K562 (cell line): ENCODE measurements around the gene DUS1L. TPM values are rescaled to one million over a fixed set of nuclear protein-coding genes. Genes with fewer than 3 reads are reported as not detected.

Experiments
- ATF7 ChIP-seq: fragments of 450-650 bp; IDR thresholded peaks from 2 replicates; pipeline ENCODE4 v1.7.1; 2014; ENCODE audit warnings: mild to moderate bottlenecking, moderate library complexity
- CREBBP ChIP-seq: IDR thresholded peaks from one replicate; pipeline ENCODE4 v1.6.1; 2012; ENCODE audit warnings: low read depth, mild to moderate bottlenecking, control low read depth, inconsistent platforms, low read length
- DPF2 ChIP-seq: fragments of 450-650 bp; IDR thresholded peaks from 2 replicates; pipeline ENCODE4 v1.6.1; 2016
- ELF2 ChIP-seq: fragments of 250-450 bp; sonication (Bioruptor Pico); IDR thresholded peaks from 2 replicates; pipeline ENCODE4 v1.5.0; 2021; ENCODE audit warnings: mild to moderate bottlenecking
- ETV1 ChIP-seq: fragments of 450-650 bp; conservative IDR thresholded peaks from 2 replicates; pipeline ENCODE4 v1.6.1; 2016; ENCODE audit warnings: missing genetic modification characterization, control low read depth, low read depth, missing compliant biosample characterization
- MAFK ChIP-seq: IDR thresholded peaks from 2 replicates; pipeline ENCODE4 v1.6.1; 2011; ENCODE audit warnings: low read length, improper control_type of control experiment
- MECOM ChIP-seq: fragments of 250-450 bp; sonication (Bioruptor Pico); IDR thresholded peaks from 2 replicates; pipeline ENCODE4 v1.8.0; 2022; ENCODE audit warnings: inconsistent platforms
- NR4A1 ChIP-seq, 2 experiments: fragments of 250-450 bp in 1 of 2; fragments of 450-650 bp in 1 of 2; sonication (Bioruptor Pico) in 1 of 2; IDR thresholded peaks; 2 replicates each; pipeline versions ENCODE4 v1.4.0 to v1.6.1; 2016 to 2020; ENCODE audit warnings: mild to moderate bottlenecking in 2 of 2, missing compliant biosample characterization in 1 of 2, missing genetic modification characterization in 1 of 2, moderate library complexity in 1 of 2
- PCBP2 ChIP-seq: fragments of 200-400 bp; formaldehyde crosslinking; IDR thresholded peaks from 2 replicates; pipeline ENCODE4 v1.6.1; 2018; ENCODE audit warnings: low read length, low read depth, mild to moderate bottlenecking, moderate library complexity; ENCODE audit not compliant: poor library complexity, severe bottlenecking
- YY1 ChIP-seq, 3 experiments: IDR thresholded peaks; 2 replicates each; pipeline ENCODE4 v1.6.1; 2011; ENCODE audit warnings: low read length in 2 of 3, mild to moderate bottlenecking in 2 of 3, moderate library complexity in 2 of 3, borderline replicate concordance in 1 of 3, control low read depth in 1 of 3, low read depth in 1 of 3; ENCODE audit not compliant: insufficient read depth in 3 of 3, insufficient replicate concordance in 2 of 3, control insufficient read depth in 1 of 3, insufficient read length in 1 of 3; ENCODE audit errors: extremely low read depth in 1 of 3
- ZBTB1 ChIP-seq: sonication (generic); formaldehyde crosslinking; IDR thresholded peaks from 2 replicates; pipeline ENCODE4 v1.8.1; 2023; ENCODE audit warnings: missing genetic modification reagents, low read depth, mild to moderate bottlenecking, borderline replicate concordance
- ZFP1 ChIP-seq: fragments of 450-650 bp; formaldehyde crosslinking; IDR thresholded peaks from 2 replicates; pipeline ENCODE4 v1.4.0; 2020; ENCODE audit warnings: mild to moderate bottlenecking, mixed read lengths
- polyA plus RNA-seq, 8 experiments: library from polyadenylated mRNA; depleted of rRNA in 4 of 8; stranded (reverse) in 5 of 8; unstranded in 3 of 8; fragments of >200 nt; fragmentation: Nextera tagmentation in 2 of 8; fragmentation: Illumina TruSeq in 1 of 8; extraction: Ambion mirVana in 2 of 8; extraction: Trizol in 1 of 8; gene quantifications; 2 replicates each; pipeline versions ENCODE4 v1.2.1 to v1.2.3, GENCODE V29; 2011 to 2014; ENCODE audit warnings: inconsistent platforms in 1 of 8, missing spikeins in 1 of 8
- total RNA-seq, 7 experiments: library from RNA; depleted of rRNA in 6 of 7; stranded (reverse); fragments of >200 nt in 6 of 7; fragmentation: Illumina TruSeq in 2 of 7; extraction: Trizol in 2 of 7; gene quantifications; 2 replicates each; pipeline versions ENCODE4 v1.2.1 to v1.2.3, GENCODE V29; 2011 to 2021; ENCODE audit warnings: low replicate concordance in 1 of 7
- TF ChIP-seq, protein P1 (sequence below): sonication (generic); formaldehyde crosslinking; IDR thresholded peaks from 2 replicates; pipeline ENCODE4 v1.8.0; 2022; ENCODE audit warnings: mild to moderate bottlenecking, low read depth, missing genetic modification reagents
- TF ChIP-seq, protein P2 (sequence below): fragments of 450-650 bp; IDR thresholded peaks from 2 replicates; pipeline ENCODE4 v1.6.1; 2016; ENCODE audit warnings: borderline replicate concordance
- TF ChIP-seq, protein P3 (sequence below): sonication (generic); formaldehyde crosslinking; IDR thresholded peaks from 2 replicates; pipeline ENCODE4 v1.8.1; 2023; ENCODE audit warnings: missing genetic modification reagents, mild to moderate bottlenecking, borderline replicate concordance
- TF ChIP-seq, protein P4 (sequence below): sonication (generic); formaldehyde crosslinking; IDR thresholded peaks from 2 replicates; pipeline ENCODE4 v1.8.1; 2023; ENCODE audit warnings: mild to moderate bottlenecking, missing genetic modification reagents

Gene DUS1L
- total and polyA plus RNA-seq, 9 of the 15 experiments (the other 6 are each of a cell fraction or from before 2014, with no cell fraction given), result 7.8 to 210 (median 83.9) TPM

DNA sequence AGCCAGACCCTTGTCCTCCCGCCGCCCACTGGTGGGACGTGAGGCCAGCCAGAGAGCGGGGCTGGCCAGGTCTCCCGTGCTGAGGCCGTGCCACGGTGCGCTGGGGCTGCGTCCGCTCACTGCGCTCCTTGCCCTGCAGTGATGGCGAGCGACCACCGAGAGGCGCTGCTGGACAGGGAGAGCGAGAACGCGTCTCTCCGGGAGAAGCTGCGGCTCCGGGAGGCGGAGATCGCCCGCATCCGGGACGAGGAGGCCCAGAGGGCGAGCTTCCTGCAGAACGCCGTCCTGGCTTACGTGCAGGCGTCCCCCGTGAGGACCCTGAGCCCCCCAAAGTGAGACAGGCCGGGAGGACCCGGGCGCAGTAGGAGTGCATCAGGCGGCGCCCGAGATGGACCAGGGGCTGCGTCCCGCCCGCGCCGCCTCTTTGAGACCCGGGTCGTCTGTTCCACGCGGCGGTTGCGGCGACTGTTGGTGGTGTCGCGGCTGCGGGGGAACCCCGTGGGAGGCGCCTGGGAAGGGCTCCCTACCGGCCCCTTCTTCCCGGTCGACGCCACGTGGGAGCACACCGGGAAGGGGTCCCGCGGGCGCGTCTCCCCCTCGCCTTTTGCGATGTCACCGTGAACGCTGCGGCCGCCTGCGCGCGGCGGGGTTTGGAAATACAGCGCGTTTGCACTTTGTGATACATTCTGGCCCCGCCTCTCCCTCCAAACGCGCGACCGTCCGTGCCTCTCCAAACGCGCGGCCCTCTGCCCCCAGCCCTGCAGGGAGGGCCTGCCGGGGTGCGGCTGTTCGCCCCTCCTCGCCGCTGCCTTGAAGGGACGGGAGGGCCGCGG lies 34.9 kb downstream of the DUS1L start (continued):
- TF ChIP-seq, protein P1, sequence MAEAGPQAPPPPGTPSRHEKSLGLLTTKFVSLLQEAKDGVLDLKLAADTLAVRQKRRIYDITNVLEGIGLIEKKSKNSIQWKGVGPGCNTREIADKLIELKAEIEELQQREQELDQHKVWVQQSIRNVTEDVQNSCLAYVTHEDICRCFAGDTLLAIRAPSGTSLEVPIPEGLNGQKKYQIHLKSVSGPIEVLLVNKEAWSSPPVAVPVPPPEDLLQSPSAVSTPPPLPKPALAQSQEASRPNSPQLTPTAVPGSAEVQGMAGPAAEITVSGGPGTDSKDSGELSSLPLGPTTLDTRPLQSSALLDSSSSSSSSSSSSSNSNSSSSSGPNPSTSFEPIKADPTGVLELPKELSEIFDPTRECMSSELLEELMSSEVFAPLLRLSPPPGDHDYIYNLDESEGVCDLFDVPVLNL (CRISPR knock-in tag), result no peak
- TF ChIP-seq NR4A1 (CRISPR knock-in tag; IDR thresholded peaks at IDR 0.05) (no peak), NR4A1 (tag; IDR thresholded peaks at IDR 0.05) (no peak), CREBBP (no peak), ZBTB1 (peak; percentile 95), YY1 (IDR thresholded peaks at IDR 0.05; ENCODE audit: borderline replicate concordance in 1 of 3, control insufficient read depth in 1 of 3, extremely low read depth in 1 of 3, insufficient read depth in 3 of 3, insufficient read length in 1 of 3, insufficient replicate concordance in 2 of 3, low read depth in 1 of 3, low read length in 2 of 3) (peak in 2 of 3 experiments; percentile 39 to 52), MECOM (CRISPR knock-in tag) (no peak), ELF2 (CRISPR knock-in tag) (no peak), DPF2 (no peak), ATF7 (peak; percentile 42; the same call in 1 of the 2 replicates), ZFP1 (CRISPR knock-in tag) (no peak), ETV1 (peak; percentile 81), MAFK (no peak), PCBP2 (no peak)
- TF ChIP-seq, protein P2, sequence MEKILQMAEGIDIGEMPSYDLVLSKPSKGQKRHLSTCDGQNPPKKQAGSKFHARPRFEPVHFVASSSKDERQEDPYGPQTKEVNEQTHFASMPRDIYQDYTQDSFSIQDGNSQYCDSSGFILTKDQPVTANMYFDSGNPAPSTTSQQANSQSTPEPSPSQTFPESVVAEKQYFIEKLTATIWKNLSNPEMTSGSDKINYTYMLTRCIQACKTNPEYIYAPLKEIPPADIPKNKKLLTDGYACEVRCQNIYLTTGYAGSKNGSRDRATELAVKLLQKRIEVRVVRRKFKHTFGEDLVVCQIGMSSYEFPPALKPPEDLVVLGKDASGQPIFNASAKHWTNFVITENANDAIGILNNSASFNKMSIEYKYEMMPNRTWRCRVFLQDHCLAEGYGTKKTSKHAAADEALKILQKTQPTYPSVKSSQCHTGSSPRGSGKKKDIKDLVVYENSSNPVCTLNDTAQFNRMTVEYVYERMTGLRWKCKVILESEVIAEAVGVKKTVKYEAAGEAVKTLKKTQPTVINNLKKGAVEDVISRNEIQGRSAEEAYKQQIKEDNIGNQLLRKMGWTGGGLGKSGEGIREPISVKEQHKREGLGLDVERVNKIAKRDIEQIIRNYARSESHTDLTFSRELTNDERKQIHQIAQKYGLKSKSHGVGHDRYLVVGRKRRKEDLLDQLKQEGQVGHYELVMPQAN, result peak; percentile 72
- TF ChIP-seq, protein P3, sequence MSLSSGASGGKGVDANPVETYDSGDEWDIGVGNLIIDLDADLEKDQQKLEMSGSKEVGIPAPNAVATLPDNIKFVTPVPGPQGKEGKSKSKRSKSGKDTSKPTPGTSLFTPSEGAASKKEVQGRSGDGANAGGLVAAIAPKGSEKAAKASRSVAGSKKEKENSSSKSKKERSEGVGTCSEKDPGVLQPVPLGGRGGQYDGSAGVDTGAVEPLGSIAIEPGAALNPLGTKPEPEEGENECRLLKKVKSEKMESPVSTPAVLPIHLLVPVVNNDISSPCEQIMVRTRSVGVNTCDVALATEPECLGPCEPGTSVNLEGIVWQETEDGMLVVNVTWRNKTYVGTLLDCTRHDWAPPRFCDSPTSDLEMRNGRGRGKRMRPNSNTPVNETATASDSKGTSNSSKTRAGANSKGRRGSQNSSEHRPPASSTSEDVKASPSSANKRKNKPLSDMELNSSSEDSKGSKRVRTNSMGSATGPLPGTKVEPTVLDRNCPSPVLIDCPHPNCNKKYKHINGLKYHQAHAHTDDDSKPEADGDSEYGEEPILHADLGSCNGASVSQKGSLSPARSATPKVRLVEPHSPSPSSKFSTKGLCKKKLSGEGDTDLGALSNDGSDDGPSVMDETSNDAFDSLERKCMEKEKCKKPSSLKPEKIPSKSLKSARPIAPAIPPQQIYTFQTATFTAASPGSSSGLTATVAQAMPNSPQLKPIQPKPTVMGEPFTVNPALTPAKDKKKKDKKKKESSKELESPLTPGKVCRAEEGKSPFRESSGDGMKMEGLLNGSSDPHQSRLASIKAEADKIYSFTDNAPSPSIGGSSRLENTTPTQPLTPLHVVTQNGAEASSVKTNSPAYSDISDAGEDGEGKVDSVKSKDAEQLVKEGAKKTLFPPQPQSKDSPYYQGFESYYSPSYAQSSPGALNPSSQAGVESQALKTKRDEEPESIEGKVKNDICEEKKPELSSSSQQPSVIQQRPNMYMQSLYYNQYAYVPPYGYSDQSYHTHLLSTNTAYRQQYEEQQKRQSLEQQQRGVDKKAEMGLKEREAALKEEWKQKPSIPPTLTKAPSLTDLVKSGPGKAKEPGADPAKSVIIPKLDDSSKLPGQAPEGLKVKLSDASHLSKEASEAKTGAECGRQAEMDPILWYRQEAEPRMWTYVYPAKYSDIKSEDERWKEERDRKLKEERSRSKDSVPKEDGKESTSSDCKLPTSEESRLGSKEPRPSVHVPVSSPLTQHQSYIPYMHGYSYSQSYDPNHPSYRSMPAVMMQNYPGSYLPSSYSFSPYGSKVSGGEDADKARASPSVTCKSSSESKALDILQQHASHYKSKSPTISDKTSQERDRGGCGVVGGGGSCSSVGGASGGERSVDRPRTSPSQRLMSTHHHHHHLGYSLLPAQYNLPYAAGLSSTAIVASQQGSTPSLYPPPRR (CRISPR knock-in tag), result no peak
- TF ChIP-seq, protein P4, sequence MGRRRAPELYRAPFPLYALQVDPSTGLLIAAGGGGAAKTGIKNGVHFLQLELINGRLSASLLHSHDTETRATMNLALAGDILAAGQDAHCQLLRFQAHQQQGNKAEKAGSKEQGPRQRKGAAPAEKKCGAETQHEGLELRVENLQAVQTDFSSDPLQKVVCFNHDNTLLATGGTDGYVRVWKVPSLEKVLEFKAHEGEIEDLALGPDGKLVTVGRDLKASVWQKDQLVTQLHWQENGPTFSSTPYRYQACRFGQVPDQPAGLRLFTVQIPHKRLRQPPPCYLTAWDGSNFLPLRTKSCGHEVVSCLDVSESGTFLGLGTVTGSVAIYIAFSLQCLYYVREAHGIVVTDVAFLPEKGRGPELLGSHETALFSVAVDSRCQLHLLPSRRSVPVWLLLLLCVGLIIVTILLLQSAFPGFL (CRISPR knock-in tag), result no peak
